OCI-M2 (cell line): ENCODE results near the gene TEF.

Experiments
- DNase-seq: peaks from one replicate; lab custom pipeline; 2025; ENCODE audit not compliant: unreplicated experiment; lab: John Stamatoyannopoulos, UW

TEF gene

GRCh38 chr22:41447435-41448188, 65.9 kb downstream of the TEF start:
- DNase-seq, result peak; percentile 30

DNA sequence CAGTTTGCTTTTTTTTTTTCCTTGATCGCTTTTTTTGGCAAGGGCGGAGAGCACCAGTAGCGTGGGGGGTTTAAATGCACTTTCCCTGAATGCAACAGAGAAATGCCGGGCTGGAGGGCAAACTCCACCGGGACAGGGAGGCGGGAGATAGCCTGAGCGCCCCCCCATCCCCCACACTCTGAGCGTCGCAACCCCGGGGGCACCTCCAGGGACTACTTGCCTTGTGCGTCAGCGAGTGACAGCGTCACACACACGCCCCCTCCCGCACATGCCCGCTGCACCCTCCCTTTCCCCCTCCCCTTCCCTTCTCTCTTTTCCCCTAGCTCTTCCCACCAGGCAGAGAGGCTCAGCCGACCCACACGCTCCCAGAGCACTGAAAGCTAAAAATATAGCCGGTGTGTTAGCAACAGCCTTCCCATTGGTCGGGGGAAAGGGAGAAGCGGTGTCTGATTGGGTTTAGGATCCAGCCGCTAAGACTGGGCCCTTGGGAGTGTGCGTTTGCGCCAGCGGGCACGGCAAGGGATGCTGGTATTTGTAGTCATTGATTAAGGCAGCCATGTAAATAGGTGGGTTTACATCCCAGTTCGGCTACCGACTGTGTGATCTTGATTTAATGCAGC, 66.6 kb downstream of the TEF start:
- DNase-seq, result peak; percentile 72
